ENCODE results near the gene PIP5KL1.

DNA sequence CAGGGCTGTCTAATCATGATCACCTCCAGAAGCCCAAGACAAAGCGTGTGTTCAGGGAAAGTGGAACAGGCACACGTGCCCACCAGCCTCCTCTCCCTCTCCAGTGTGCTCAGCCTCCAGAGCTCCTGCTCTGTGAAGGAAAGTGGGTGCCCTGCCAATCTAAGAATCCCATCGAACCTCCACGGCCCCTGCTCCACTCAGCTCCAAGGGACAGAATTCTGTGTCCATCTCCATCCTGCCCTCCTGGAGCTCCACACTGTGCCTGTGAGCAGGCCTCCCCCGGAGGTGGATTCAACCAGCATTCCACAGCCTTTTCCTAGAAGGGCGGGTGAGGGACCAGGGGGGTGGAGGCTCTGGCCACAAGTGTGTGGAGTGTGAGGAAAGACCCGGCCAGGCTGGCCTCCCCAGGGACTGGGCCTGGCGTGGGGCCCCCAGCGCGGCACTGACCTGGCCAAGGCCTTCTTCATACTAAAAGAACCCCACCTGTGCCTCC, 44.2 kb upstream of the PIP5KL1 start:
- TF ChIP-seq, protein P1, sequence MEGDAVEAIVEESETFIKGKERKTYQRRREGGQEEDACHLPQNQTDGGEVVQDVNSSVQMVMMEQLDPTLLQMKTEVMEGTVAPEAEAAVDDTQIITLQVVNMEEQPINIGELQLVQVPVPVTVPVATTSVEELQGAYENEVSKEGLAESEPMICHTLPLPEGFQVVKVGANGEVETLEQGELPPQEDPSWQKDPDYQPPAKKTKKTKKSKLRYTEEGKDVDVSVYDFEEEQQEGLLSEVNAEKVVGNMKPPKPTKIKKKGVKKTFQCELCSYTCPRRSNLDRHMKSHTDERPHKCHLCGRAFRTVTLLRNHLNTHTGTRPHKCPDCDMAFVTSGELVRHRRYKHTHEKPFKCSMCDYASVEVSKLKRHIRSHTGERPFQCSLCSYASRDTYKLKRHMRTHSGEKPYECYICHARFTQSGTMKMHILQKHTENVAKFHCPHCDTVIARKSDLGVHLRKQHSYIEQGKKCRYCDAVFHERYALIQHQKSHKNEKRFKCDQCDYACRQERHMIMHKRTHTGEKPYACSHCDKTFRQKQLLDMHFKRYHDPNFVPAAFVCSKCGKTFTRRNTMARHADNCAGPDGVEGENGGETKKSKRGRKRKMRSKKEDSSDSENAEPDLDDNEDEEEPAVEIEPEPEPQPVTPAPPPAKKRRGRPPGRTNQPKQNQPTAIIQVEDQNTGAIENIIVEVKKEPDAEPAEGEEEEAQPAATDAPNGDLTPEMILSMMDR (IDR thresholded peaks at IDR 0.05): no peak
- no peak for TF ChIP-seq CREM (CRISPR knock-in tag; IDR thresholded peaks at IDR 0.05)
- TF ChIP-seq, protein P2, sequence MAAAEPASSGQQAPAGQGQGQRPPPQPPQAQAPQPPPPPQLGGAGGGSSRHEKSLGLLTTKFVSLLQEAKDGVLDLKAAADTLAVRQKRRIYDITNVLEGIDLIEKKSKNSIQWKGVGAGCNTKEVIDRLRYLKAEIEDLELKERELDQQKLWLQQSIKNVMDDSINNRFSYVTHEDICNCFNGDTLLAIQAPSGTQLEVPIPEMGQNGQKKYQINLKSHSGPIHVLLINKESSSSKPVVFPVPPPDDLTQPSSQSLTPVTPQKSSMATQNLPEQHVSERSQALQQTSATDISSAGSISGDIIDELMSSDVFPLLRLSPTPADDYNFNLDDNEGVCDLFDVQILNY (CRISPR knock-in tag; IDR thresholded peaks at IDR 0.05): no peak
- no peak for TF ChIP-seq TCF7 (CRISPR knock-in tag; IDR thresholded peaks at IDR 0.05; ENCODE audit: low read depth)
- TF ChIP-seq MYBL2 (CRISPR knock-in tag; IDR thresholded peaks at IDR 0.05): no peak
- TF ChIP-seq IRF2 (CRISPR knock-in tag; IDR thresholded peaks at IDR 0.05; ENCODE audit: borderline replicate concordance, low read depth): no peak
- TF ChIP-seq, protein P3, sequence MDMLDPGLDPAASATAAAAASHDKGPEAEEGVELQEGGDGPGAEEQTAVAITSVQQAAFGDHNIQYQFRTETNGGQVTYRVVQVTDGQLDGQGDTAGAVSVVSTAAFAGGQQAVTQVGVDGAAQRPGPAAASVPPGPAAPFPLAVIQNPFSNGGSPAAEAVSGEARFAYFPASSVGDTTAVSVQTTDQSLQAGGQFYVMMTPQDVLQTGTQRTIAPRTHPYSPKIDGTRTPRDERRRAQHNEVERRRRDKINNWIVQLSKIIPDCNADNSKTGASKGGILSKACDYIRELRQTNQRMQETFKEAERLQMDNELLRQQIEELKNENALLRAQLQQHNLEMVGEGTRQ (CRISPR knock-in tag; IDR thresholded peaks at IDR 0.05): no peak
